B cell (primary cell): ENCODE results near the gene ADCY7. TPM values are rescaled to one million over a fixed set of nuclear protein-coding genes. Genes with fewer than 3 reads are reported as not detected.

Experiments
- ATAC-seq: fragments of 200-7000 bp; cut with Tn5 transposase; one replicate; pipeline ENCODE4 v1.10.0; 2021; ENCODE audit warnings: low read depth, mild to moderate bottlenecking, moderate number of reproducible peaks, moderate library complexity
- CTCF ChIA-PET: fragments of 350-600 bp; sonication (Branson Sonifier 250); formaldehyde crosslinking; loops from one replicate; lab custom pipeline; 2021; ENCODE audit warnings: antibody characterized with exemption, inconsistent platforms; lab: Charles Lee
- POLR2A ChIA-PET: fragments of 350-600 bp; sonication (Branson Sonifier 250); formaldehyde crosslinking; loops from one replicate; lab custom pipeline; 2021; ENCODE audit warnings: antibody characterized with exemption; lab: Charles Lee
- DNase-seq: peaks from one replicate; pipeline ENCODE4 v3.0.0; 2013
- H2AFZ ChIP-seq: 2 replicates; pipeline ENCODE4 v1.6.1; 2012; ENCODE audit warnings: mild to moderate bottlenecking, low read depth, low read length; ENCODE audit not compliant: insufficient read depth, poor library complexity, severe bottlenecking
- H3K27ac ChIP-seq, 2 donors: 1 replicate in 1 of 2; 2 replicates in 1 of 2; pipeline ENCODE4 v1.5.1; 2012 to 2013; ENCODE audit warnings: low read length in 2 of 2, mild to moderate bottlenecking in 2 of 2, moderate library complexity in 1 of 2
- H3K27me3 ChIP-seq, 4 experiments: fragments of 200-600 bp in 1 of 4; sonication (generic) in 1 of 4; replicated peaks in 1 of 4; 1 replicate in 2 of 4; 2 replicates in 2 of 4; pipeline versions ENCODE4 v1.6.1 to v1.7.0; 2013 to 2016; ENCODE audit warnings: low read length in 3 of 4, mild to moderate bottlenecking in 2 of 4, mixed read lengths in 1 of 4, moderate library complexity in 1 of 4; ENCODE audit not compliant: insufficient read depth in 4 of 4, control insufficient read depth in 3 of 4; ENCODE audit errors: control extremely low read depth in 1 of 4
- H3K36me3 ChIP-seq, 2 experiments: replicated peaks in 1 of 2; 1 replicate in 1 of 2; 2 replicates in 1 of 2; pipeline versions ENCODE4 v1.6.1 to v1.7.1; 2013; ENCODE audit warnings: low read length in 1 of 2; ENCODE audit not compliant: insufficient read depth in 2 of 2, control insufficient read depth in 1 of 2; ENCODE audit errors: control extremely low read depth in 1 of 2, extremely low read depth in 1 of 2
- H3K4me1 ChIP-seq, 2 donors: fragments of 200-600 bp in 1 of 2; sonication (generic) in 1 of 2; 1 replicate in 1 of 2; 2 replicates in 1 of 2; pipeline versions ENCODE4 v1.5.1 to v1.6.1; 2013 to 2017; ENCODE audit warnings: low read length in 2 of 2; ENCODE audit not compliant: control insufficient read depth in 2 of 2, insufficient read depth in 2 of 2
- H3K4me2 ChIP-seq: replicated peaks from 2 replicates; pipeline ENCODE3; 2012; ENCODE audit warnings: mild to moderate bottlenecking, low read depth, low read length; ENCODE audit not compliant: poor library complexity, severe bottlenecking
- H3K4me3 ChIP-seq, 5 experiments: fragments of 200-600 bp in 1 of 5; sonication (generic) in 1 of 5; 1 replicate in 3 of 5; 2 replicates in 2 of 5; pipeline versions ENCODE4 v1.5.1 to v1.7.0; 2011 to 2016; ENCODE audit warnings: low read length in 4 of 5, mild to moderate bottlenecking in 4 of 5, low read depth in 2 of 5, control low read depth in 1 of 5, moderate library complexity in 1 of 5; ENCODE audit not compliant: insufficient read depth in 1 of 5; ENCODE audit errors: control extremely low read depth in 1 of 5, extremely low read depth in 1 of 5
- H3K79me2 ChIP-seq: fragments of 200-600 bp; sonication (generic); one replicate; pipeline ENCODE4 v1.6.0; 2016; ENCODE audit warnings: low read length; ENCODE audit not compliant: control insufficient read depth, insufficient read depth
- H3K9ac ChIP-seq: fragments of 200-600 bp; sonication (generic); 2 replicates; pipeline ENCODE4 v1.6.1; 2017; ENCODE audit warnings: mild to moderate bottlenecking, low read length, moderate library complexity
- H3K9me3 ChIP-seq, 3 donors: one replicate each; pipeline versions ENCODE4 v1.6.1 to v1.7.1; 2013; ENCODE audit warnings: low read length in 2 of 3; ENCODE audit not compliant: control insufficient read depth in 2 of 3, insufficient read depth in 1 of 3; ENCODE audit errors: control extremely low read depth in 1 of 3
- H4K20me1 ChIP-seq: 2 replicates; pipeline ENCODE4 v1.6.0; 2012; ENCODE audit warnings: mild to moderate bottlenecking, low read length; ENCODE audit not compliant: insufficient read depth, control insufficient read depth, poor library complexity, severe bottlenecking
- H3K27ac Mint-ChIP-seq: one replicate; pipeline ENCODE4 v1.8.0; 2021; ENCODE audit warnings: mixed read lengths
- H3K27me3 Mint-ChIP-seq: one replicate; pipeline ENCODE4 v1.8.0; 2021; ENCODE audit warnings: mixed read lengths
- H3K4me1 Mint-ChIP-seq: one replicate; pipeline ENCODE4 v1.8.0; 2021; ENCODE audit warnings: mixed read lengths
- H3K4me3 Mint-ChIP-seq: one replicate; pipeline ENCODE4 v1.8.0; 2021; ENCODE audit warnings: mixed read lengths
- H3K9me3 Mint-ChIP-seq: one replicate; pipeline ENCODE4 v1.8.0; 2022; ENCODE audit warnings: mixed read lengths; ENCODE audit not compliant: insufficient read depth
- EZH2 ChIP-seq: IDR thresholded peaks from 2 replicates; pipeline ENCODE4 v1.6.1; 2012; ENCODE audit warnings: borderline replicate concordance, low read depth, mild to moderate bottlenecking, moderate library complexity, low read length; ENCODE audit not compliant: insufficient read depth, poor library complexity, severe bottlenecking
- WGBS: methylation state at CpG from one replicate; pipeline ENCODE4 v1.1.5; 2013; ENCODE audit warnings: missing lambda C conversion rate; ENCODE audit not compliant: insufficient coverage; 5-methylcytosine and 5-hydroxymethylcytosine counted together
- intact Hi-C: fragments of 100-400 bp; cut with micrococcal nuclease; formaldehyde crosslinking; loops from one replicate; pipeline ENCODE4 v1.10.0; 2022
- polyA plus RNA-seq: library from polyadenylated mRNA; depleted of rRNA; stranded (reverse); fragments of >200 nt; gene quantifications from 2 replicates; pipeline ENCODE4 v1.2.3, GENCODE V29; 2012
- total RNA-seq, 2 donors: library from RNA; stranded (reverse); fragments of 120-200 nt in 1 of 2; gene quantifications; 1 replicate in 1 of 2; 2 replicates in 1 of 2; pipeline versions ENCODE4 v1.2.3 to v1.2.4, GENCODE V29; 2013 to 2022
- TF ChIP-seq, protein P1 (sequence below): fragments of 200-600 bp; IDR thresholded peaks from one replicate; pipeline ENCODE4 v1.8.0; 2022; ENCODE audit warnings: antibody characterized with exemption, mild to moderate bottlenecking

The ADCY7 gene
- total and polyA plus RNA-seq, 2 donors (not counting 1 experiment from before 2014, with no cell fraction given), result 78.4 to 207 TPM

DNA sequence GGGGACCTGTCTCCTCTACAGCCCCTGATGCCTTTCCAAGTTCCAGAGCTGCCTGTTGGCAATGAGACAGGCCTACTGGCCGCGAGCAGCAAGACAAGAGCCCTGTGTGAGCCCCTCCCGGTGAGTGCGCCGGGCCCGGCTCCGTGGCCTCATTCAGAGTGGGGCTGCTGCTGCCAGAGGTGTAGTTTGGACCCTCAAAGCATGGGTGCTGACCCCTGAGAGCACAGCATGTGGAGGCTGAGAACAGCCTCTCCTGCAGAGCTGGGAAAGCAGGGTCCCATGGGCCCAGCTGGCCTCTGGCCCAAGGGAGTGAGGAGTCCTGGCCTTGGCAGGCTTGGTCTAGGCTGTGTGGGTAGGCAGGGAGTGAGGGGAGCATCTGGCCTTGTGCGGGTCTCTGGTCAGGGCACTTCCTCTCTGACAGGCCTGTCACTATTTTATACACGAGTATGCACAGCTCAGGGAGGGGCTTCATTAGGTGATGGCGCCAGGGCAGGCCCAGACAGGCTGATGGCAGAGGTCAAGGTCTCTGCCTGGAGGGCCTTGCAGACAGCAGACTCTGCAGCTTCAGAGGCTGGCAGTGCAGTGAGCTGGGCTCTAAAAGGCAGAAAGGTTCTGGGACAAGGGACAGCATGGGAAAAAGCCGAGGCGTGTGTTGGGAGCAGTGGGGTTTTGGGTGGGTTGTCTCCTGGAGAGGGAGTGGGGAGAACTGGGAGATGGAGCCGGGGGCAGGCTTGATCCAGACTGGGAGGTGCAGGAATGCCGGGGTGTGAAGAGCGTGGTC is 43.4 kb downstream of the ADCY7 start:
- Mint-ChIP-seq H3K27ac (peak overlapping the region; percentile 76), H3K27me3 (no peaks in the 10 kb centered on the region), H3K9me3 (no peaks in the 10 kb centered on the region), H3K4me3 (no peak overlapping the region), H3K4me1 (peaks cover 11% of the 10 kb centered on the region)
- intact Hi-C loops, result no loop called here
- ATAC-seq, result no peak
- H3K4me1 ChIP-seq, result peaks cover 5 to 8% of the 10 kb centered on the region in 2 donors
- DNase-seq, result no peak
- H3K4me3 ChIP-seq, result no peak overlapping the region
- ChIA-PET POLR2A (no interaction called here), CTCF (interaction anchor here (1.6 kb wide), 1 partner anchor 45 kb away, joined by 6 read pairs; no protein-coding TSS in a partner anchor)
- H3K27me3 ChIP-seq, result no peaks in the 10 kb centered on the region
- peaks cover 16 to 85% of the 10 kb centered on the region in 2 experiments for H3K36me3 ChIP-seq
- peak overlapping the region in 1 of 2 donors; percentile 28 for H3K27ac ChIP-seq
- H3K79me2 ChIP-seq, result no peaks in the 10 kb centered on the region
- H3K9me3 ChIP-seq, result no peaks in the 10 kb centered on the region
- no peak overlapping the region for H3K4me2 ChIP-seq
- peaks cover 16% of the 10 kb centered on the region for H4K20me1 ChIP-seq
- H3K9ac ChIP-seq, result no peak overlapping the region
- H2AFZ ChIP-seq, result no peak overlapping the region
- TF ChIP-seq, protein P1, sequence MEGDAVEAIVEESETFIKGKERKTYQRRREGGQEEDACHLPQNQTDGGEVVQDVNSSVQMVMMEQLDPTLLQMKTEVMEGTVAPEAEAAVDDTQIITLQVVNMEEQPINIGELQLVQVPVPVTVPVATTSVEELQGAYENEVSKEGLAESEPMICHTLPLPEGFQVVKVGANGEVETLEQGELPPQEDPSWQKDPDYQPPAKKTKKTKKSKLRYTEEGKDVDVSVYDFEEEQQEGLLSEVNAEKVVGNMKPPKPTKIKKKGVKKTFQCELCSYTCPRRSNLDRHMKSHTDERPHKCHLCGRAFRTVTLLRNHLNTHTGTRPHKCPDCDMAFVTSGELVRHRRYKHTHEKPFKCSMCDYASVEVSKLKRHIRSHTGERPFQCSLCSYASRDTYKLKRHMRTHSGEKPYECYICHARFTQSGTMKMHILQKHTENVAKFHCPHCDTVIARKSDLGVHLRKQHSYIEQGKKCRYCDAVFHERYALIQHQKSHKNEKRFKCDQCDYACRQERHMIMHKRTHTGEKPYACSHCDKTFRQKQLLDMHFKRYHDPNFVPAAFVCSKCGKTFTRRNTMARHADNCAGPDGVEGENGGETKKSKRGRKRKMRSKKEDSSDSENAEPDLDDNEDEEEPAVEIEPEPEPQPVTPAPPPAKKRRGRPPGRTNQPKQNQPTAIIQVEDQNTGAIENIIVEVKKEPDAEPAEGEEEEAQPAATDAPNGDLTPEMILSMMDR, result no peak
- no peak for TF ChIP-seq EZH2
- 90% methylated on average over 14 of the region's 15 CpGs for WGBS
